Ishikawa (cell line): ENCODE data around the gene STRN4.

Source experiments
- CEBPB ChIP-seq: IDR thresholded peaks from 2 replicates; pipeline ENCODE4 v1.6.1; 2012
- CREB1 ChIP-seq: IDR thresholded peaks from 2 replicates; pipeline ENCODE4 v1.6.1; 2012; ENCODE audit warnings: low read depth
- EGR1 ChIP-seq: IDR thresholded peaks from 2 replicates; pipeline ENCODE4 v1.6.1; 2012
- EP300 ChIP-seq: IDR thresholded peaks from 2 replicates; pipeline ENCODE4 v1.6.1; 2012; ENCODE audit warnings: borderline replicate concordance
- FOXM1 ChIP-seq: IDR thresholded peaks from 2 replicates; pipeline ENCODE4 v1.6.1; 2012; ENCODE audit warnings: low read depth, borderline replicate concordance
- MAX ChIP-seq: IDR thresholded peaks from 2 replicates; pipeline ENCODE4 v1.6.1; 2012
- NFIC ChIP-seq: IDR thresholded peaks from 2 replicates; pipeline ENCODE4 v1.6.1; 2012
- RAD21 ChIP-seq: IDR thresholded peaks from 2 replicates; pipeline ENCODE4 v1.6.1; 2012; ENCODE audit warnings: low read depth
- REST ChIP-seq: IDR thresholded peaks from 2 replicates; pipeline ENCODE4 v1.6.1; 2012; ENCODE audit warnings: low read depth, mild to moderate bottlenecking
- TAF1 ChIP-seq: IDR thresholded peaks from 2 replicates; pipeline ENCODE4 v1.6.1; 2012; ENCODE audit warnings: low read depth, mild to moderate bottlenecking
- TCF12 ChIP-seq: IDR thresholded peaks from 2 replicates; pipeline ENCODE4 v1.6.1; 2012; ENCODE audit warnings: low read depth
- TEAD4 ChIP-seq: IDR thresholded peaks from 2 replicates; pipeline ENCODE4 v1.6.1; 2012
- USF1 ChIP-seq: IDR thresholded peaks from 2 replicates; pipeline ENCODE4 v1.6.1; 2012
- YY1 ChIP-seq: IDR thresholded peaks from 2 replicates; pipeline ENCODE4 v1.6.1; 2012; ENCODE audit warnings: low read depth
- ZBTB7A ChIP-seq: IDR thresholded peaks from 2 replicates; pipeline ENCODE4 v1.6.1; 2012; ENCODE audit warnings: low read depth

Gene STRN4

GRCh38 chr19:46737761-46738171 is 8.5 kb downstream of the STRN4 start:
- TF ChIP-seq NFIC (no peak), RAD21 (no peak), YY1 (no peak), MAX (no peak), EP300 (no peak), CREB1 (no peak), ZBTB7A (no peak), TEAD4 (no peak), EGR1 (no peak), REST (no peak), TAF1 (no peak), CEBPB (no peak), USF1 (no peak), TCF12 (no peak), FOXM1 (no peak)

GRCh38 chr19:46737298-46737654 is 9.0 kb downstream of the STRN4 start:
- TF ChIP-seq CREB1 = no peak
- TF ChIP-seq YY1 = no peak
- no peak for TF ChIP-seq RAD21
- no peak for TF ChIP-seq CEBPB
- no peak for TF ChIP-seq NFIC
- TF ChIP-seq MAX = no peak
- TF ChIP-seq EGR1 = no peak
- TF ChIP-seq TAF1 = no peak
- no peak for TF ChIP-seq REST
- no peak for TF ChIP-seq FOXM1
- no peak for TF ChIP-seq TEAD4
- no peak for TF ChIP-seq USF1
- no peak for TF ChIP-seq TCF12

- TF ChIP-seq RAD21 (no peak), FOXM1 (no peak), TEAD4 (no peak), TAF1 (no peak), ZBTB7A (no peak), EP300 (no peak), NFIC (no peak), EGR1 (no peak), CEBPB (no peak), TCF12 (no peak), CREB1 (no peak), REST (no peak), USF1 (no peak), MAX (no peak)
These were observed 9.5 kb downstream of the STRN4 start for GRCh38 chr19:46736531-46737297.
